C4-2B (cell line): Measurements from ENCODE around the gene SSBP3.

ENCODE experiments used
- H3K27ac ChIP-seq: fragments of 450-650 bp; 2 replicates; pipeline ENCODE4 v1.5.1; 2017
- ZFX ChIP-seq: fragments of 450-650 bp; IDR thresholded peaks from 2 replicates; pipeline ENCODE4 v1.6.1; 2017
- TF ChIP-seq, protein P1 (sequence below): fragments of 450-650 bp; conservative IDR thresholded peaks from 2 replicates; pipeline ENCODE4 v1.5.1; 2017; ENCODE audit warnings: mild to moderate bottlenecking

The SSBP3 gene

DNA sequence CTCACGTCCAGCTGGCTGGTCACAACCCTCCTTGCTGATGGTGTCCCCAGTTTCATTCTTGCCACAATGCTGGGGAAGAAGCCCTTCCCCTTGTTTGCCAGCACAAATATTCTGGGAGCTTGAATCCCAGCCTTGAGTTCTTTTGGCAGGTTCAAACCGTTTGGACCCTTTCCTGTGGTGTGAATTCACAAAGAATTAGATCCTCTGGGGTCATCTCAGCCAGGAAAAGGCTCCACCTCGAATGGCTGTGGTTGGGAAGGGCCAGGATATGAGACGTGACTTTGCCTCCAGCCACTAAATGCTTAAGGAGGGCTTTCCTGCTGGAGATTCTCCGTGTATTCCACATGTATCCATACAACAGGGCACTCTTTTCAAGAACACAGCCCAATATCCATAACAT lies 139.3 kb downstream of the SSBP3 start:
- H3K27ac ChIP-seq, result peak overlapping the region; percentile 71
- TF ChIP-seq ZFX, result no peak
- TF ChIP-seq, protein P1, sequence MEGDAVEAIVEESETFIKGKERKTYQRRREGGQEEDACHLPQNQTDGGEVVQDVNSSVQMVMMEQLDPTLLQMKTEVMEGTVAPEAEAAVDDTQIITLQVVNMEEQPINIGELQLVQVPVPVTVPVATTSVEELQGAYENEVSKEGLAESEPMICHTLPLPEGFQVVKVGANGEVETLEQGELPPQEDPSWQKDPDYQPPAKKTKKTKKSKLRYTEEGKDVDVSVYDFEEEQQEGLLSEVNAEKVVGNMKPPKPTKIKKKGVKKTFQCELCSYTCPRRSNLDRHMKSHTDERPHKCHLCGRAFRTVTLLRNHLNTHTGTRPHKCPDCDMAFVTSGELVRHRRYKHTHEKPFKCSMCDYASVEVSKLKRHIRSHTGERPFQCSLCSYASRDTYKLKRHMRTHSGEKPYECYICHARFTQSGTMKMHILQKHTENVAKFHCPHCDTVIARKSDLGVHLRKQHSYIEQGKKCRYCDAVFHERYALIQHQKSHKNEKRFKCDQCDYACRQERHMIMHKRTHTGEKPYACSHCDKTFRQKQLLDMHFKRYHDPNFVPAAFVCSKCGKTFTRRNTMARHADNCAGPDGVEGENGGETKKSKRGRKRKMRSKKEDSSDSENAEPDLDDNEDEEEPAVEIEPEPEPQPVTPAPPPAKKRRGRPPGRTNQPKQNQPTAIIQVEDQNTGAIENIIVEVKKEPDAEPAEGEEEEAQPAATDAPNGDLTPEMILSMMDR, result no peak

DNA sequence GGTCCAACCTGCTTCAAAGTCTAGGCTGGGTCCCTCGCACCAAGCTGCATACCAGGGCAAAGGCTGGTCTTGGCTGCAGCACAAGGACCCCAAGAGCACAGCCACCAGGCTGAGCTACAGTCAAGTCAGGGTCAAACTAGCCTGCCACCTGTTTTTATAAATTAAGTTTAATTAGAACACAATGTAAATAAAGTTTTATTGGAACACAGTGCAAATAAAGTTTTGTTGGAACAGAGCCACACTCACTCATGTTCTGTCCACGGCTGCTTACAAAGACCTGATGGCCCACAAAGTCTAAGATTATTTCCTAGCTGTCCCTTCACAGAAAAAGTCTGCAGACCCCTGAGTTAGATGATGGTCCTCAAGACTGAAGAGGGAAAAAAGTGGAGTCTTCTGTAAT lies 140.0 kb downstream of the SSBP3 start:
- H3K27ac ChIP-seq, result peak overlapping the region; percentile 71
- TF ChIP-seq ZFX, result no peak
- TF ChIP-seq, protein P1, result no peak

DNA sequence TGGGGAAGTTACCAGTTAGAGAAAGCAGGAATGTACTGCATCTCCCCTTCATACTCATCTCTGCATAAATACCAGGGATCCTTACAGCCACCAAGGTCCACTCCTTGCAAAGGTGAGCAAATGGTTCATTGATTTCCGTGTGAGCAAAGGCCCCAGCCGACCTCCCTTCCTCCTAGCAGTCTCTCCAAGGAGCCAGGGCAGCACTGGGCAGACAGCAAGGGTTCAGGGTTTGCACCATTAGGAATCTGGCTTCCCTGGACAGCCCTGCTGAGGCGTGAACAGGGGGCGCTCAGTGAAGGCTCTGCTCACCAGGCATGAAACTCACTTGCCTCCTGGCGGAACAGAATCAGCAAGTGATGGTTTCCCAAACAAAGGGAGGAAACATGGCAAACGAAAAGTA lies 140.5 kb downstream of the SSBP3 start:
- H3K27ac ChIP-seq, result peak overlapping the region; percentile 71
- TF ChIP-seq, protein P1, result no peak
- no peak for TF ChIP-seq ZFX

DNA sequence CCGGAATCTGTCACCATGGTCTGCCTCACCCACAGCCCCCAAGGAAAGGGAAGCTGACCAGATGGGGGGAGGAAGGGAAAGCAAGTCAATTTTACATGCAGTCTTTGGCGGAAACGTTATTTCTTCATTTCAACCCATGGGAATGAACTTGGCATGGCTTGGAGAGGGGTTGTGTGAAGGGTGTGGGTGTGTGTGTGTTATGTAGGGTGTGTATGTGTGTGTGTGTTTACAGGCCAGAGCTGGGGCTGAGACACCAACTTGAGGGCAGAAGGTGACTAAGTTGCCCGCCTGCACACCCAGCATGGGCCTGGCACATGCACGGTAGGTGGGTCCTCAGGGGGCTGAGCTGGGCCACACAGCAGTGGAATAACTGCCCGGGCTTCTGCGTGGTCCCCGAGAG lies 141.1 kb downstream of the SSBP3 start:
- peak overlapping the region; percentile 71 for H3K27ac ChIP-seq
- TF ChIP-seq ZFX, result no peak
- TF ChIP-seq, protein P1, result no peak

DNA sequence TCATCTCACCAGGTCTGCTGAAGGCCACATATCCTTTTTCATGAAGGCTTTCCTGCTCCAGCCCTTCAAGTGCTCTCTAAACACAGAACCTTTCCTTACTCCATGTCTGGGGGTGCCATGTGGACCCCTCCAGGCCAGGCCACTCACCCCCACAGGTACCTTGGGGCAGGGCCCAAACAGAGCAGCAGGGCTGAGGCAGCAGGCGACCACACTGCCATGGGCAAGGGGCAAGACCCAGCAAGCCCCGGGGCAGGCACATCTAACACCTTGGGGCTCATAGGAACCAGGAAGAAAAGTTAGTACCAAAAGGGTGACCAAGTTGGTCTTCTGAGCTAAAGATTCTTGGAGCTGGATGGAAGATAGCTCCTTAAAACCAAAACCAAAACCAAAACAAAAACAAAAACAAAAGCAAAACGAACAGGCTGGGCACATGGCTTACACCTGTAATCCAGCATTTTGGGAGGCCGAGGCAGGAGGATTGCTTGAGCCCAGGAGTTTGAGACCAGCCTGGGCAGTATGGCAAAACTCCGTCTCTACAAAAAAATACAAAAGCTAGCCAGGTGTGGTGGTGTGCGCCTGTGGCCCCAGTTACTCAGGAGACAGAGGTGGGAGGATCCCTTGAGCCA lies 142.5 kb downstream of the SSBP3 start:
- TF ChIP-seq ZFX, result no peak
- TF ChIP-seq, protein P1, result no peak
- H3K27ac ChIP-seq, result no peak overlapping the region

DNA sequence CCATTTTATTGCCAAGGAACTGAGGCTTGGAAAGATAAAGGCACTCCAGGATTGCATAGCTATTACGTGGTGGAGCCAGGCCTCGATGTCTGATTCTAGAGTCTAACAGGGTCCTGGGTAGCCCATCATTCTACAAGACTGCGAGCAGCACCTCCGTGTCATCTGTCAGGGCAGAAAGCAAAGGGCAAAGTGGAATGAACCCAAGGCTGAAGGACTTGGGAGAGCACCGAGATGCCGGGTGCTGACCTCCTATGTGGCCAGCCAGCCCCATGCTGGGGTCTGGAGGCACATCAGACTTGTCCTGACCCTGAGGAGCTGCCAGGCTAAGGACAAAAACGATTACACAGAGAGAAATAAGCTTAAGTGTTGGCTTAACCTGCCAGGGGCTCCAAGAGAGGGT lies 143.9 kb downstream of the SSBP3 start:
- no peak for TF ChIP-seq ZFX
- no peak overlapping the region for H3K27ac ChIP-seq

DNA sequence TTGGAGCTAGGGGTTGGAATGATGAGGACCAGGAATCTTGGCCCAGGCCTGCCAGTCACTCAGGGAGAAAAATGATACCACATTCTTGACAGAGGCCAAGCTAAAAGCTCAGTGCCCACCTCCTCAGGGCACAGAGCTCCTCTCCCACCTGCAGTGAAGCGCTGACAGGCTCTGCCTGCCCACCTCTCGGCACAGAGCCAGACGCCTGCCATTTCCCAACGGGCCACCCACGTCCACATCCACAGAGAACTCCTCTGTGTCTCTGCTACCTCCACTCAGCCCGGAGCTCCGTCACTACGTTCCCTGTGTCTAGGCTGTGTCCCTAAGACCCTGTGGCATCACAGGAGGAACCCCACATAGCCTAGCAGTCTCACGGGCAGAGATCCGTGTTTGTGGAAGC lies 145.4 kb downstream of the SSBP3 start:
- H3K27ac ChIP-seq, result no peak overlapping the region
- TF ChIP-seq, protein P1, result no peak
- TF ChIP-seq ZFX, result no peak

DNA sequence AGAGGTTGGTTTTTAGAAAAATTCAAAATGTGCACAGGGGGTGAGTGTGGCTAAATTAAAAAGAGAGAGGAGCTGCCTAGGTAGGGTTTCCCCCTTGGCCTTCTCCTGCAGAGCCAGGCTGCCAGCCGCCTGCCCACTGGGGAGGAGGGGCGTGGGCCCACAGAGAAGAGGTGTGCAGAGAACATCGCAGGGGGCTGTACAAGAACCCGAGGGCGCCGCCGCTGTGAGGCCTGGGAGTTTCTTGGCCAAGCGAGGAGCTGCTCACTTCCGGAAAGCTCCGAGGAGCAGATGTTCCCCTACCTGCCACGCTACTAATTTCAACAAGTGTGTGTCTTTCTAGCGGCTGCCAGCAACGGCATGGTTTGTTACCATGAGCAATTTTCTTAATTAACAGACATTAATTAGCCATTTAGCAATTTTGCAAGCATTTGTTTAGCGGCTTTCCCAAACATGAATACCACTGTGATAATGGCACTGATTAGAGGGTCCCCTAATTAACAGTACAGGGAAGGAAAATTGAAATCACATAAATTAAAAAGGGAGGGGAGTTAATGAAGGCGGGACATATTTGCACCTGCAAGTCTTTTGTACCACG lies 146.6 kb downstream of the SSBP3 start:
- TF ChIP-seq ZFX, result no peak
- TF ChIP-seq, protein P1, result no peak
- no peak overlapping the region for H3K27ac ChIP-seq
